Lower lobe of right lung (tissue), 2 donors: ENCODE results near the gene MYO10. TPM values are rescaled to one million over a fixed set of nuclear protein-coding genes. Genes with fewer than 3 reads are reported as not detected.
"Not testable (repeated sequence)": the region's sequence is repeated elsewhere in the genome, so short reads cannot be mapped to it uniquely, and the experiment has no call there.

Source experiments
- ATAC-seq, 2 donors: fragments of 200-7000 bp; cut with Tn5 transposase; one replicate each; pipeline ENCODE4 v1.9.1; 2020 to 2022; ENCODE audit warnings: mild to moderate bottlenecking in 2 of 2, moderate library complexity in 2 of 2
- DNase-seq: peaks from one replicate; pipeline ENCODE4 v3.0.0-alpha.2; 2020
- H3K27ac ChIP-seq: fragments of 200-600 bp; one replicate; pipeline ENCODE4 v1.8.0; 2022
- H3K27me3 ChIP-seq: fragments of 200-600 bp; one replicate; pipeline ENCODE4 v1.8.0; 2022; ENCODE audit warnings: low read depth
- H3K36me3 ChIP-seq: fragments of 200-600 bp; one replicate; pipeline ENCODE4 v1.8.0; 2022; ENCODE audit warnings: mild to moderate bottlenecking
- H3K4me1 ChIP-seq: fragments of 200-600 bp; one replicate; pipeline ENCODE4 v1.8.0; 2022
- H3K4me3 ChIP-seq: fragments of 200-600 bp; one replicate; pipeline ENCODE4 v1.8.0; 2022; ENCODE audit warnings: mild to moderate bottlenecking
- H3K9me3 ChIP-seq: fragments of 200-600 bp; one replicate; pipeline ENCODE4 v1.8.0; 2022
- intact Hi-C: fragments of 100-400 bp; cut with DNase I; formaldehyde crosslinking; loops from one replicate; pipeline ENCODE4 v1.11.0; 2022
- total RNA-seq: library from RNA; stranded (reverse); fragmentation: NEBNext Ultra II Directional; extraction: Animal tissue kit (Norgen Biotek cat#: 25700); gene quantifications from one replicate; pipeline ENCODE4 v1.2.1, GENCODE V29; 2021
- TF ChIP-seq, protein P1 (sequence below): fragments of 200-600 bp; IDR thresholded peaks from one replicate; pipeline ENCODE4 v1.8.0; 2022; ENCODE audit warnings: antibody characterized with exemption, mild to moderate bottlenecking
- donor health status: DM: no; HTN: yes; CAD: no; lungs with severe emphysema.

Gene MYO10
- total RNA-seq, 1 donor from 2014 or later: 51.5 TPM

DNA sequence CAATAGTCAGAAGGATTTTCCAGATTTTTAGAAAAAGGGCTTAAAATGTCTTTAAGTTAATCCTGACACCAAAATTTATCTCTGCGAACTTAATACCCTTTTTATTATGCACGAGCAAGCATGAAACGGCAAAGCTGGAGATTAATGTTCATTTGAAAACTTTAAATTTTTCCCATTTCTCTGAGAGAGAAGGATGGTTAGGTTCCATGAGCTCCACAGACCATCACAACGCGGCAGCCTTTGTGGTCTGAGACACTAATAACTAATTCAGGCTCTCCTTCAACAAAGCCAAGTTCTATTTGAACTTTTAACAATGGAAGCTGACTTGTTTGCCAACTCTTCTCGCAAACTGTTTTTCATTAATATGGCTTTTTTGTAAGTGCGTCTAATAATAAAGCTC, 94.7 kb downstream of the MYO10 start:
- Histone ChIP-seq H3K36me3 (no peaks in the 10 kb centered on the region), H3K9me3 (no peaks in the 10 kb centered on the region), H3K4me1 (peaks cover 20% of the 10 kb centered on the region), H3K27ac (no peak overlapping the region), H3K4me3 (no peak overlapping the region), H3K27me3 (no peaks in the 10 kb centered on the region)
- intact Hi-C loops: no loop called here
- DNase-seq (no peak), ATAC-seq (no peak)
- TF ChIP-seq, protein P1, sequence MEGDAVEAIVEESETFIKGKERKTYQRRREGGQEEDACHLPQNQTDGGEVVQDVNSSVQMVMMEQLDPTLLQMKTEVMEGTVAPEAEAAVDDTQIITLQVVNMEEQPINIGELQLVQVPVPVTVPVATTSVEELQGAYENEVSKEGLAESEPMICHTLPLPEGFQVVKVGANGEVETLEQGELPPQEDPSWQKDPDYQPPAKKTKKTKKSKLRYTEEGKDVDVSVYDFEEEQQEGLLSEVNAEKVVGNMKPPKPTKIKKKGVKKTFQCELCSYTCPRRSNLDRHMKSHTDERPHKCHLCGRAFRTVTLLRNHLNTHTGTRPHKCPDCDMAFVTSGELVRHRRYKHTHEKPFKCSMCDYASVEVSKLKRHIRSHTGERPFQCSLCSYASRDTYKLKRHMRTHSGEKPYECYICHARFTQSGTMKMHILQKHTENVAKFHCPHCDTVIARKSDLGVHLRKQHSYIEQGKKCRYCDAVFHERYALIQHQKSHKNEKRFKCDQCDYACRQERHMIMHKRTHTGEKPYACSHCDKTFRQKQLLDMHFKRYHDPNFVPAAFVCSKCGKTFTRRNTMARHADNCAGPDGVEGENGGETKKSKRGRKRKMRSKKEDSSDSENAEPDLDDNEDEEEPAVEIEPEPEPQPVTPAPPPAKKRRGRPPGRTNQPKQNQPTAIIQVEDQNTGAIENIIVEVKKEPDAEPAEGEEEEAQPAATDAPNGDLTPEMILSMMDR: no peak

DNA sequence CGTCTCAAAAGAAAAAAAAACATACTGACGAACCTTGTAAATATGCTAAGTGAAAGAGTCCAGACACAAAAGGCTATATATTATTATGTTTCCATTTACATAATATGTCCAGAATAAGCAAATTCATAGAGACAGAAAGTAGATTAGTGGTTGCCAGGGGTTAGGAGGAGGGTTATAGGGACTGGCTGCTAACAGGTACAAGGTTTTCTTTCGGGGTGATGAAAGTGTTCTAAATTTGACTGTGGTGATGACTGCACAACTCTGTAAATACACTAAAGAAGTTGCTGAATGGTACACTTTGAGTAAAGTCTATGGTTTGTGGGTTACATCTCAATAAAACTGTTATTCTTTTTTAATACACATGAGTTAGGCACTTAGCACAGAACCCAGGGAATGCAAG, 98.8 kb downstream of the MYO10 start:
- Histone ChIP-seq H3K4me3 (no peak overlapping the region), H3K36me3 (no peaks in the 10 kb centered on the region), H3K27ac (no peak overlapping the region), H3K27me3 (no peaks in the 10 kb centered on the region), H3K9me3 (no peaks in the 10 kb centered on the region), H3K4me1 (no peaks in the 10 kb centered on the region)
- TF ChIP-seq, protein P1: no peak
- intact Hi-C loops: no loop called here
- DNase-seq: no peak
- ATAC-seq: no peak

DNA sequence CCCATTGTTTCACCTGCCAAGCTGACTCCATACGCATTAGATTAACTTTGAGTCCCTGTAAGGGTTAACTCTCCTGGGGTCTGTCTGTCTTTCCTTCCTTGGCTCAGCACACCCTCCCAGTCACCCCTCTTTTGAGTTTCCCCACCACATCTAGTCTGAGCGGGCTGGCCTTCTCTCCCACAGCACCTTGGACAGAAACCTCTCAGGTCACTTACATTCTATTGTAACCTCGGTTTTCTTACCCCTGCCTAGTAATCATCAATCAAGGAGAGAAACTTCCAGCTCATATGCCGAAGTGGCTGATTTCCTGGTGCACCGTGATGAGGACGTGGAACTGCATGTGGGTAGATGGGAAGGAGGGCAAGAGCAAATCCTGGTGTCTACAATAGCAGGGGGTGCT, 102.1 kb downstream of the MYO10 start:
- H3K27me3 ChIP-seq: no peaks in the 10 kb centered on the region
- no peak for DNase-seq
- H3K36me3 ChIP-seq: no peaks in the 10 kb centered on the region
- intact Hi-C loops: no loop called here
- no peak overlapping the region for H3K4me3 ChIP-seq
- TF ChIP-seq, protein P1: no peak
- no peaks in the 10 kb centered on the region for H3K4me1 ChIP-seq
- no peak overlapping the region for H3K27ac ChIP-seq
- ATAC-seq: no peak
- no peaks in the 10 kb centered on the region for H3K9me3 ChIP-seq

DNA sequence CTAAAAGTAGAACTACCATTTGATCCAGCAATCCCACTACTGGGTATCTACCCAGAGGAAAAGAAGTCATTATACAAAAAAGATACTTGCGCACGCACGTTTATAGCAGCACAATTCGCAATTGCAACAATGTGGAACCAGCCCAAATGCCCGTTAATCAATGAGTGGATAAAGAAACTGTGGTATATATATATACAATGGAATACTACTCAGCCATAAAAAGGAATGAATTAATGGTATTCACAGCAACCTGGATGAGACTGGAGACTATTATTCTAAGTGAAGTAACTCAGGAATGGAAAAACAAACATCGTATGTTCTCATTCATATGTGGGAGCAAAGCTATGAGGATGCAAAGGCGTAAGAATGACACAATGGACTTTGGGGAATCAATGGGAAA, 104.8 kb downstream of the MYO10 start:
- ATAC-seq, H3K4me1 ChIP-seq, intact Hi-C loops: not testable (repeated sequence)

DNA sequence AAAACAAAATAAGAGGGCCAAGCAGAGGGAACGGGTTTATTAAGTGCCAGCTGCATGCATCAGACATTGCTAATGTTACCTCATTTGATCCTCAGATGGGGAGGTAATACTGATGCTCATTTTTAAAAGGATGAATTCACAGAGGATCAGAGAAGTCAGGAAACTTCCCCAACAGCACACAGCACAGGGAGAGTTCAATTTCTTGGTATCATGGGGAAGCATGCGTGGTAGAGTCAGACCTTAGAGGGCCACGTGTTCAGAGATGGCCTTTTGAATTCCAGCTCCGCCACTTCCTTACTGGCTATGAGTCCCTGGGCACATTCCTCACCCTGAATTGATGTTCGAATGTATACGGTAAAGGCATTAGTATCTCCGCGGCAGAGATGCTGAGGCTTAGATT, 108.3 kb downstream of the MYO10 start:
- Histone ChIP-seq H3K27ac (no peak overlapping the region), H3K36me3 (no peaks in the 10 kb centered on the region), H3K9me3 (no peaks in the 10 kb centered on the region), H3K4me3 (no peak overlapping the region), H3K4me1 (no peaks in the 10 kb centered on the region), H3K27me3 (no peaks in the 10 kb centered on the region)
- ATAC-seq (no peak), DNase-seq (no peak)
- TF ChIP-seq, protein P1: no peak
- intact Hi-C loops: no loop called here

More for the DNA sequence above, 104.8 kb downstream of the MYO10 start:
- H3K27me3 ChIP-seq, H3K27ac ChIP-seq, H3K4me3 ChIP-seq, H3K9me3 ChIP-seq, H3K36me3 ChIP-seq, DNase-seq: not testable (repeated sequence)

DNA sequence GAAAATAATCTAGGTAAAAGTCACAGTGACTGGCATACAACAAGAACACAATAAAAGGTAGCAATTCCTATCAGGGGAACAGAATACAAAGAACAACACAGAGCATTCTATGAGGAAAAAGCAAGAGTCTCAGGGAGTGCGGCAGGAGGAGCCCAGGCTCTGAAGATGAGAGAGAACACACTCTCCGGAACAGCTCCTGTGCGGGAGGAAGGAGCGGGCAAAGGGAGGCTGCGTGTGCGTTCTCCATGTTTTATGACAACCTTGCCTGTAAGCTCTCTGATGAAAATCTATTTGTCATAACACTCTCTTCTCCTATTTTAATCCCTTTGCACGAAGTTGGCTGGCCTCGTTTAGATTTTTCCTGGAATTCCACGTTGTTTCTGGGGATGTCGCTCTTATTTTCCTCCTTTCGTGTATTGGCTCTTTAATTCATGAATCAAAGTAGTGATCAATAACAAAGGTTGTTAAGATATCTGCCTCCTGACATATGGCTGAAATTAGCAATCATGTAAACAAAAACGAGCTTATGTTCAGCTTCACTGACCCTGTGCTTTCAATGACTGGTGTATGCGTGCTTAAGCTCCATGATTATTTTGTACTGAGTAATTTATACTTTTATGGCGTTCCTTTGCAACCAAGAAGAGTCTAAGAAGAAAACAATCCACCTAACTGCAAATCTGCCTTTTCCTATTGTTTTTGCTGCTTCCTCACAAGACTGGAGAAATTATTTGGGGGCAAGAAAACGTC, 109.5 kb downstream of the MYO10 start:
- ATAC-seq: no peak
- no peaks in the 10 kb centered on the region for H3K27me3 ChIP-seq
- H3K4me1 ChIP-seq: no peaks in the 10 kb centered on the region
- intact Hi-C loops: no loop called here
- H3K27ac ChIP-seq: no peak overlapping the region
- TF ChIP-seq, protein P1: no peak
- H3K9me3 ChIP-seq: no peaks in the 10 kb centered on the region
- no peak for DNase-seq
- H3K36me3 ChIP-seq: no peaks in the 10 kb centered on the region
- H3K4me3 ChIP-seq: no peak overlapping the region
